HG02943 (cell line): ENCODE results near the gene SUSD1.

Experiments used
- ATAC-seq: cut with Tn5 transposase; IDR thresholded peaks from one replicate; pipeline ENCODE4 v1.9.1; 2021; ENCODE audit warnings: mild to moderate bottlenecking, low read depth, moderate library complexity; ENCODE audit not compliant: unreplicated experiment

Gene SUSD1

DNA sequence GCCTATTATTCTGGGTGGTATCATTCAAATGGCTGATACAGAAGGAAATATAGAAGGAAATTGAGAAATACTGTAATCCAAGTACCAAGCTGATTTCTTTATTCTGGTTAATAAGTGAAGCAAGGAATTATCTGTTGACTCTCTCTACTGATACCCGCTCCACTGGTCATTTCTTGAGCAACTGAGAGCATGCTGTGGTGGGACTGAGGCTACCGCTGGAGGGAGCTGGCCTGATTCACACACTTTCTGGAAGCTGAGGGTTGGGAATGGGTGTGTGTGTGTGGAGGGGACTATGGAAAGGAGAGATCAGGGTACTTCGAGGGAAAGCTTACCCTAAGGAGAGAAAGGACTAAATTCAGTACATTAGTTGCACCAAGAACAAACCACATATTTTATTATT, 174.4 kb downstream of the SUSD1 start:
- no peak for ATAC-seq

DNA sequence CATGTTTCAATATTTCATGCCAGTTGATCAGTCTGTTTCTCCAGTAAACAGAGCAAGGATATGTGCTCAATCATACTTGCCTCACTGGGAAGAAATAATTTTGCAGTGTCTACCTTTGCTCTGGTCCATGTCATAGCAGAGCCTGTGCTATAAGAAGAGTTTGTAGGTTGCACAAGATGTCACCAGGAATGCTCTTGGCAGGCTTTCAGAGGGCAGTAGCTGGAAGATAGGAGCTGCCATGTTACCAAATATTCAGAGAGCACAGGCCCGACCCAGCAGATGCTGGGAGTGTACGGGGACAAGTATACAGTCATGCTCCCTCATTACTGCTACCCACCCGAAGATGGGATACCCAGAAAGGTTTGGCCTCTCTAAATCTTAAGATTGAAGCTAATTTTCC, 175.8 kb downstream of the SUSD1 start:
- ATAC-seq, result no peak

GRCh38 chr9:111997831-111998230, 177.3 kb downstream of the SUSD1 start:
- no peak for ATAC-seq

- ATAC-seq, result peak; percentile 65
Measured at GRCh38 chr9:111994831-111995458, 180.2 kb downstream of the SUSD1 start.

DNA sequence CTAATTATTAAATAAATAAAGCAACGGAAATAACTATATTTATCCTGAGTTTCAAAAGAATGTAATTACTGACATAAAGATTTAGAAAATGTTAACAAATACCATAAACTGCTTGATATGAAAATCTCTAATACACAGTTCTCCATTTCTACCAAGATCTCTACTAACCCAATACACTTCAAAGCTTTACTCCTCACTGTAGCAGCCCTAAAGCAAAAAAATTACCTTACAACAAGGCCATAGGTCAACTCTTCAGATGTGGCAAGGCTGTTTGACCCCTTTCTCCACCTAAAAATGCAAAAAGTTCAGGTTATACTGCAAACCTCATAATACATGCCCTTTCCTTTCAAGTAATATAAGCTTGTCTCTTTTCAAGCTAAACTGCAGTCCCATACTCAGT, 181.8 kb downstream of the SUSD1 start:
- no peak for ATAC-seq

- ATAC-seq, result peak; percentile 84
Measured at GRCh38 chr9:111992523-111992922, 182.6 kb downstream of the SUSD1 start.

DNA sequence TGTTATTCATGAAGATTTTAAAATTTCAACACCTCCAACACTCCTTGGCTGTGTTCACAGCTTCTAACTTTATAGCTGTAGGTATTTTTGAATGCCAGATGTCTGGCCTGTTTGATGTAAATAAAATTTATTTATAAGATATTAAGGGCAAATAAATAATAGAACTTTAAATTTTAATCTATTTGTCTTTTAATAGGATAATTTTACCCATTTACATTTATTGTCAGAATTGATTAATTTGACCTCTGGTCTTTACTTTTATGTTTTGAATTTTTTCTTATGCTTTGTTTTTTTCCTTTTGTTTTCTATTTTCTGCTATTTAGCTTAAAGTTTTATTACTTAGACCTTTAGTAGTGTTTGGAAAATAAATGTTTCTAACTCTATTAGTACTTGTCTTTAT, 183.9 kb downstream of the SUSD1 start:
- ATAC-seq, result no peak
